Measurements from ENCODE around the gene ANKRD44. TPM values are rescaled to one million over a fixed set of nuclear protein-coding genes. Genes with fewer than 3 reads are reported as not detected.

The ANKRD44 gene
- total RNA-seq, 2 donors from 2014 or later: 7.0 to 7.9 TPM

DNA sequence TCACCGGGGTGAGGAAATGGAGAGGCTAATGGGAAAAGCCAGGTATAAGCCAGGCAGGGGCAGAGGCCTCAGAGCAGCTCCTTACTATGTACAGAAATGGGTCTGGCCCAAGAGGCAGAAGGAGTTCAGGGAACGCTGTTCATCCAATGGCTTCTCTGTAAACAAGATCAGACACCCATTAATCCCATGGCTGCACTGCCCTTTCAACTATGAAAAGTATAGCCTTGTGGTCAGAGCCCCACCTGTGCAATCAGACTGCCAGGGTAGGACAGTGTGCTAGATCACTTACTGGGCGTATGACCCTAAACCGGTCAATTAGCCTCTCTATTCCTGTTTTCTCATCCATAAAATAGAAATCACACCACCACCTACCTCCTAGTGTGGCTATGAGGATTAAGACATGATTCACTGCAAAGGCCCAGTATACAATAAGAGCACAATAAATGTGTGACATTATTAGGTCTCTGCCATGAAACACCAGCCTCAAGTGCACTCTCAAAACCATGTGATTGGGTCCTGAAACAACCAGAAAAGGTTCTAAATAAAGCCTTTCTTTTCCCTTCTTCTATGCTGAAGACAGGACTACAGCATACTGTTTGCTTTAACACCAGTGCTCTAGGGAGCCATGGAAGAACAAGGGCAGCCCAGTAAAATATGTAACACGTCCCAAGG, 4.4 kb downstream of the ANKRD44 start:
- H3K27me3 ChIP-seq: no peaks in the 10 kb centered on the region
- TF ChIP-seq, protein P1, sequence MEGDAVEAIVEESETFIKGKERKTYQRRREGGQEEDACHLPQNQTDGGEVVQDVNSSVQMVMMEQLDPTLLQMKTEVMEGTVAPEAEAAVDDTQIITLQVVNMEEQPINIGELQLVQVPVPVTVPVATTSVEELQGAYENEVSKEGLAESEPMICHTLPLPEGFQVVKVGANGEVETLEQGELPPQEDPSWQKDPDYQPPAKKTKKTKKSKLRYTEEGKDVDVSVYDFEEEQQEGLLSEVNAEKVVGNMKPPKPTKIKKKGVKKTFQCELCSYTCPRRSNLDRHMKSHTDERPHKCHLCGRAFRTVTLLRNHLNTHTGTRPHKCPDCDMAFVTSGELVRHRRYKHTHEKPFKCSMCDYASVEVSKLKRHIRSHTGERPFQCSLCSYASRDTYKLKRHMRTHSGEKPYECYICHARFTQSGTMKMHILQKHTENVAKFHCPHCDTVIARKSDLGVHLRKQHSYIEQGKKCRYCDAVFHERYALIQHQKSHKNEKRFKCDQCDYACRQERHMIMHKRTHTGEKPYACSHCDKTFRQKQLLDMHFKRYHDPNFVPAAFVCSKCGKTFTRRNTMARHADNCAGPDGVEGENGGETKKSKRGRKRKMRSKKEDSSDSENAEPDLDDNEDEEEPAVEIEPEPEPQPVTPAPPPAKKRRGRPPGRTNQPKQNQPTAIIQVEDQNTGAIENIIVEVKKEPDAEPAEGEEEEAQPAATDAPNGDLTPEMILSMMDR (IDR thresholded peaks at IDR 0.05): no peak
- H3K9ac ChIP-seq (ENCODE audit: low read depth in 2 of 2, low read length in 2 of 2): peak overlapping the region in 1 of 2 donors; percentile 2
- intact Hi-C loops (cut with DNase I): no loop called here
- no peak overlapping the region for H3K4me3 ChIP-seq
- H3K9me3 ChIP-seq: no peaks in the 10 kb centered on the region
- no peak for DNase-seq
- no peaks in the 10 kb centered on the region for H3K4me1 ChIP-seq
- peak overlapping the region; percentile 51 for H3K27ac ChIP-seq
- H3K36me3 ChIP-seq: no peaks in the 10 kb centered on the region

DNA sequence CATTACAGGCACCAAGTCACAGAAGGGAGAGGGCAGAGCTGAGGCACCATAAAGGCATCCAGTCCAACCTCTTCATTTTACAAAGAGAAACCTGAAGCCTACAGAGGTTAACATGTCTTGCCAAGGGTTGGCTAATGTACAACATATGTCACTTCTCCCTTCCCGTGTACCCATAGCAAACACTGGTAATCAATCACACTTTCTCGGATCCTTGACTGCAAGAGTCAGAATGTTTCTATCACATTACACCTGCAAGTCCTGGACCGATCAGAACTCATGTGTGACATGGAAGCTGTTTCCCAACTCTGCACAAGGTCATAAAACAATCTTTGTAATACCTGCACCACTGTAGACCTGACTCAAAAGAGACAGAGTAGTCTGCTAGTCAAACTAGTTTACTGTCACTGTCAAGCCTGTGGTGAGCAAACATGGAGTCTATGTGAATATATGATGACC, 6.0 kb downstream of the ANKRD44 start:
- Histone ChIP-seq H3K4me1 (no peaks in the 10 kb centered on the region), H3K9ac (ENCODE audit: low read depth in 2 of 2, low read length in 2 of 2) (peak overlapping the region in 1 of 2 donors; percentile 32), H3K4me3 (no peak overlapping the region), H3K27me3 (no peaks in the 10 kb centered on the region), H3K36me3 (no peaks in the 10 kb centered on the region), H3K9me3 (no peaks in the 10 kb centered on the region), H3K27ac (no peak overlapping the region)
- TF ChIP-seq, protein P1 (IDR thresholded peaks at IDR 0.05): no peak
- DNase-seq: no peak
- intact Hi-C loops (cut with DNase I): no loop called here

DNA sequence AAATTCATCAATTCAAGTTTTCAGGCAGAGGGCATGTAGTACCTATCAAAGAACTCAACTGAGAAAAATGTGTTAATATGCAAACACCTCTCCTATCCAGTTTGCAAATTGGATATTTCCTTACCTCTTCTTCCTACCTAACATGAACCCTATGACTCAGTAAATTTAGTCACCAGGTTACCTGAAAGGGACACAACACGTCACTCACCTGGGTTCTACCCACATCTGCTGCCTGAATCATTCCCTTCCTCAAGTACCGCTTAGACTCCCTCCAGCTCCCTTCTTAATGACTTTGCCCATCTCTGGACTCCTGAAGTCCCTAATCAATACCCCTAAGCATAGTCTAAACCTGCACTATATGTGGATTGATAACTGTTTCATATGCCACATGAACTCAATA, 10.4 kb downstream of the ANKRD44 start:
- no peaks in the 10 kb centered on the region for H3K36me3 ChIP-seq
- intact Hi-C loops (cut with DNase I): no loop called here
- no peak overlapping the region for H3K4me3 ChIP-seq
- H3K9ac ChIP-seq (ENCODE audit: low read depth in 2 of 2, low read length in 2 of 2): no peak overlapping the region
- no peak for DNase-seq
- no peaks in the 10 kb centered on the region for H3K27me3 ChIP-seq
- no peaks in the 10 kb centered on the region for H3K4me1 ChIP-seq
- H3K27ac ChIP-seq: no peak overlapping the region
- TF ChIP-seq, protein P1 (IDR thresholded peaks at IDR 0.05): no peak
- H3K9me3 ChIP-seq: no peaks in the 10 kb centered on the region

DNA sequence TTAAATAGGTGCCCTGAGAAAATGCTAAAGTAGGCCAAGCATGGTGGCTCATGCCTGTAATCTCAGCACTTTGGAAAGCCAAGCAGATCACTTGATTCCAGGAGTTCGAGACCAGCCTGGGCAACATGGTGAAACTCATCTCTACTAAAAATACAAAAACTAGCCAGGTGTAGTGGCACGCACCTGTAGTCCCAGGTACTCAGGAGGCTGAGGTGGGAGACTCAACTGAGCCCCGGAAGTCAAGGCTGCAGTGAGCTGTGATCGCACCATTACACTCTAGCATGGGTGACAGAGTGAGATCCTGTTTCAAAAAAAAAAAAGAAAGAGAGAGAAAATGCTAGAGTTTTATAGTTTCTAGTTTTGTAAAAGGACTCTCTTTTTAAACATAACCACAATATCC, 12.0 kb downstream of the ANKRD44 start:
- H3K27ac ChIP-seq: no peak overlapping the region

DNA sequence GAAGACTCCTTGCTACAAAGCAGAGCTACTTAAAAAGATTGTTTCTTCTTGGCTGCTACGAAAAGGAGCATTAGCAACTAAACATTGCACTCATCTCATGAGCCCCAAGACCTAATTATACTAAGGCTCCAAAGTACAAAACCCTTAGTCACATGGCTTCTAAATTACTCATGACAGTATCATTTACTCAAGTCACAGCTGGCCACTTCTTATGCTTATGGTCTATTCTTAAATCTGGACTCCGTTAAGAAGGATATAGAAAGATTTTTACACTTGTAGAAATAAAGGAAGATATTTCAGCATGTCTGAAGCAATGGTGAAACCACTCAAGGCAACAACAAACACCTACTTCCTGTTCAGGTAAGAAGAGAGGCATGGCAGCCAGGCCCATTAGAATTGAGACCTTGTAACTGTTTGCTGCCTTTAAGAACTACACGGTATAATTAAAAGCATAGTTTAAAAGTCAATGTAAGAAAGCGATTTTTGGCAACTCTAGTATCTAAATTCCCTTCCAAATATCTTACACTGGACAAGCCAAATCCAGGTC, 12.7 kb downstream of the ANKRD44 start:
- no peaks in the 10 kb centered on the region for H3K9me3 ChIP-seq
- no peak overlapping the region for H3K9ac ChIP-seq (ENCODE audit: low read depth in 2 of 2, low read length in 2 of 2)
- H3K36me3 ChIP-seq: no peaks in the 10 kb centered on the region
- no peaks in the 10 kb centered on the region for H3K4me1 ChIP-seq
- intact Hi-C loops (cut with DNase I): no loop called here
- H3K4me3 ChIP-seq: no peak overlapping the region
- peak overlapping the region; percentile 4 for H3K27ac ChIP-seq
- TF ChIP-seq, protein P1 (IDR thresholded peaks at IDR 0.05): no peak
- DNase-seq: no peak
- no peaks in the 10 kb centered on the region for H3K27me3 ChIP-seq

More for the DNA sequence above, 12.0 kb downstream of the ANKRD44 start:
- DNase-seq: no peak
- intact Hi-C loops (cut with DNase I): no loop called here
- Histone ChIP-seq H3K27me3 (no peaks in the 10 kb centered on the region), H3K4me1 (no peaks in the 10 kb centered on the region), H3K4me3 (no peak overlapping the region), H3K9me3 (no peaks in the 10 kb centered on the region), H3K36me3 (no peaks in the 10 kb centered on the region), H3K9ac (ENCODE audit: low read depth in 2 of 2, low read length in 2 of 2) (no peak overlapping the region)
- TF ChIP-seq, protein P1 (IDR thresholded peaks at IDR 0.05): no peak

Data from colonic mucosa (tissue), 4 donors.